SU-DHL-6 (cell line): ENCODE data around the gene ZNF610.
"Not testable (repeated sequence)": the region's sequence is repeated elsewhere in the genome, so short reads cannot be mapped to it uniquely, and the experiment has no call there.

Experiments used
- H2AFZ ChIP-seq: fragments of 200-600 bp; sonication (generic); 2 replicates; pipeline ENCODE4 v1.6.1; 2014; ENCODE audit warnings: low read depth, mild to moderate bottlenecking, moderate library complexity, mixed read lengths, antibody characterized with exemption, low read length; ENCODE audit not compliant: severe bottlenecking
- H3F3A ChIP-seq: fragments of 200-600 bp; shearing (Covaris generic); 2 replicates; pipeline ENCODE4 v1.6.0; 2016; ENCODE audit warnings: antibody characterized with exemption, mild to moderate bottlenecking; ENCODE audit not compliant: insufficient read depth
- H3K27ac ChIP-seq: fragments of 200-600 bp; sonication (generic); 2 replicates; pipeline ENCODE4 v1.5.1; 2016; ENCODE audit warnings: low read depth, mild to moderate bottlenecking, low read length, moderate library complexity, mixed read lengths
- H3K27me3 ChIP-seq: fragments of 200-600 bp; sonication (generic), shearing (Covaris generic); 2 replicates; pipeline ENCODE4 v1.6.0; 2014; ENCODE audit warnings: mild to moderate bottlenecking, low read length
- H3K36me3 ChIP-seq: fragments of 200-600 bp; sonication (generic); 2 replicates; pipeline ENCODE4 v1.6.1; 2014; ENCODE audit warnings: mild to moderate bottlenecking, low read length, mixed read lengths
- H3K4me2 ChIP-seq: fragments of 300-600, 200-600 bp; shearing (Covaris generic), sonication (generic); 2 replicates; pipeline ENCODE4 v1.6.0; 2014; ENCODE audit warnings: low read length, low read depth, mild to moderate bottlenecking; ENCODE audit not compliant: poor library complexity, severe bottlenecking
- H3K4me3 ChIP-seq: fragments of 200-600 bp; sonication (generic); 2 replicates; pipeline ENCODE4 v1.5.1; 2014; ENCODE audit warnings: antibody characterized with exemption, low read length, mild to moderate bottlenecking, mixed read lengths; ENCODE audit not compliant: insufficient read depth, poor library complexity, severe bottlenecking
- H3K79me2 ChIP-seq: fragments of 200-600 bp; sonication (generic); 2 replicates; pipeline ENCODE4 v1.6.1; 2014; ENCODE audit warnings: mild to moderate bottlenecking, low read length, moderate library complexity; ENCODE audit not compliant: insufficient read depth
- H3K9ac ChIP-seq: fragments of 200-600 bp; sonication (generic); 2 replicates; pipeline ENCODE4 v1.7.0; 2014; ENCODE audit warnings: mild to moderate bottlenecking, low read length
- H3K9me2 ChIP-seq: fragments of 200-600 bp; sonication (generic); replicated peaks from 2 replicates; pipeline ENCODE4 v1.6.1; 2014; ENCODE audit warnings: low read length; ENCODE audit not compliant: insufficient read depth
- H3K9me3 ChIP-seq: fragments of 200-600 bp; sonication (generic); 2 replicates; pipeline ENCODE4 v1.6.1; 2014; ENCODE audit warnings: low read length, mixed read lengths; ENCODE audit not compliant: insufficient read depth
- H4K20me1 ChIP-seq: fragments of 200-600 bp; sonication (generic); 2 replicates; pipeline ENCODE4 v1.6.1; 2014; ENCODE audit warnings: low read depth, mild to moderate bottlenecking, antibody characterized with exemption, low read length, moderate library complexity, mixed read lengths
- CTCF ChIP-seq: fragments of 200-600 bp; sonication (generic); IDR thresholded peaks from one replicate; pipeline ENCODE4 v1.5.1; 2017; ENCODE audit warnings: antibody characterized with exemption, mild to moderate bottlenecking, low read length, moderate library complexity; ENCODE audit not compliant: insufficient read depth, poor library complexity, severe bottlenecking
- EZH2phosphoT487 ChIP-seq: fragments of 200-600 bp; sonication (generic), shearing (Covaris generic); conservative IDR thresholded peaks from 2 replicates; pipeline ENCODE4 v1.6.1; 2018; ENCODE audit warnings: mild to moderate bottlenecking, antibody characterized with exemption, low read length, moderate library complexity, mixed read lengths

ZNF610 gene

DNA sequence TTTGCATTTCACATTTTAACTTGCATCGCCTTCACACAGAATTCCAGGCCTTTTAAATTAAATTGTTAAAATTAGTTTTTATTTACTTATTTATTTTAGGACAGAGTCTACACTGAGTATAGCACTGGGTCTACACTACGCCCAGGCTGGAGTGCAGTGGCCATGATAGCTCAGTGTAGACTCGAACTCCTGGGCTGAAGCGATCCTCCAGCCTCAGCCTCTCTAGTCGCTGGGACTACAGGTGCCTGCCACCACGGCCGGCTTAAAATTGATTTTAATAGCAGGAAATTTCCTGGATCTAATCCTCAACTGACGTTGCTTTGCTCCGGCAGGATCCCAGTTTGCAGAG is 301 bp upstream of the ZNF610 start:
- TF ChIP-seq CTCF (no peak), EZH2phosphoT487 (no peak)
- H3K79me2 ChIP-seq = no peaks in the 10 kb centered on the region
- H3F3A ChIP-seq = no peaks in the 10 kb centered on the region
- no peaks in the 10 kb centered on the region for H3K27me3 ChIP-seq
- no peaks in the 10 kb centered on the region for H3K9me2 ChIP-seq
- H3K4me3 ChIP-seq = no peak overlapping the region
- no peak overlapping the region for H3K4me2 ChIP-seq
- H4K20me1 ChIP-seq = no peaks in the 10 kb centered on the region
- no peak overlapping the region for H3K27ac ChIP-seq
- H3K9me3 ChIP-seq = peaks cover 24% of the 10 kb centered on the region; the same call in 1 of the 2 replicates
- no peak overlapping the region for H3K9ac ChIP-seq
- no peak overlapping the region for H2AFZ ChIP-seq
- H3K36me3 ChIP-seq = no peaks in the 10 kb centered on the region

GRCh38 chr19:52336791-52337381 is 843 bp downstream of the ZNF610 start:
- H3K9ac ChIP-seq = no peak overlapping the region
- H3K79me2 ChIP-seq = no peaks in the 10 kb centered on the region
- H3K4me3 ChIP-seq = no peak overlapping the region
- H2AFZ ChIP-seq = no peak overlapping the region
- H3F3A ChIP-seq = no peaks in the 10 kb centered on the region
- H3K4me2 ChIP-seq = no peak overlapping the region
- no peaks in the 10 kb centered on the region for H3K36me3 ChIP-seq
- TF ChIP-seq CTCF = no peak
- no peak for TF ChIP-seq EZH2phosphoT487
- peaks cover 13% of the 10 kb centered on the region; the same call in 1 of the 2 replicates for H3K9me3 ChIP-seq
- no peaks in the 10 kb centered on the region for H3K27me3 ChIP-seq
- H4K20me1 ChIP-seq = no peaks in the 10 kb centered on the region
- H3K27ac ChIP-seq = no peak overlapping the region
- no peaks in the 10 kb centered on the region for H3K9me2 ChIP-seq

GRCh38 chr19:52339022-52339421 is 3.0 kb downstream of the ZNF610 start:
- not testable (repeated sequence) for H4K20me1 ChIP-seq, H3K9me3 ChIP-seq, H3K4me2 ChIP-seq, H3K27me3 ChIP-seq, H3K27ac ChIP-seq, H3F3A ChIP-seq, H3K4me3 ChIP-seq, H3K36me3 ChIP-seq, H3K9ac ChIP-seq, H3K79me2 ChIP-seq, H3K9me2 ChIP-seq, H2AFZ ChIP-seq

GRCh38 chr19:52343548-52343947 is 7.5 kb downstream of the ZNF610 start:
- Histone ChIP-seq H3K9me3 (no peaks in the 10 kb centered on the region), H3K4me3 (no peak overlapping the region), H3K27me3 (no peaks in the 10 kb centered on the region), H3K79me2 (no peaks in the 10 kb centered on the region), H3K9me2 (no peaks in the 10 kb centered on the region), H3K36me3 (no peaks in the 10 kb centered on the region), H3K27ac (no peak overlapping the region), H3K4me2 (no peak overlapping the region), H3F3A (no peaks in the 10 kb centered on the region), H3K9ac (no peak overlapping the region), H2AFZ (no peak overlapping the region), H4K20me1 (no peaks in the 10 kb centered on the region)
- TF ChIP-seq EZH2phosphoT487 (no peak), CTCF (peak; percentile 44)
